Measurements from ENCODE around the gene KIF4A. TPM values are rescaled to one million over a fixed set of nuclear protein-coding genes. Genes with fewer than 3 reads are reported as not detected.
"Not testable (repeated sequence)": the region's sequence is repeated elsewhere in the genome, so short reads cannot be mapped to it uniquely, and the experiment has no call there.

The KIF4A gene
- total and polyA plus RNA-seq, 5 donors from 2014 or later, result 0.34 to 1.2 (median 0.47) TPM

DNA sequence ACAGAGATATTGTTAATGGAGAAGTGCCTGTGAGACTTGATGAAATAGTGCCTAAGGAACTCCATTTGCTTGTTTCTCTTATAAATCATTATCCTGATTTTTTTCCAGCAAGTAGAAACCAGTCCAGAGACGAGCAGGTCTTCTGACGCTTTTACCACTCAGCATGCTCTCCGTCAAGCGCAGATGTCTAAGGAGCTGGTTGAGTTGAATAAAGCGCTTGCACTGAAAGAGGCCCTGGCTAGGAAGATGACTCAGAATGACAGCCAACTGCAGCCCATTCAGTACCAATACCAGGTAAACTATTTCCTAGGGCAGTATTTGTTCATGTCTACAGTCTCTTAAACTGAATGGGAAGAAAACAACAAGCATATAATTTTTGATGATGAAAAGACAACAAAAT, 63.6 kb downstream of the KIF4A start:
- Histone ChIP-seq H3K4me1 (ENCODE audit: control insufficient read depth, insufficient read depth, low read length, poor library complexity, severe bottlenecking) (no peaks in the 10 kb centered on the region), H3K27ac (ENCODE audit: insufficient read depth, low read length, poor library complexity, severe bottlenecking) (no peak overlapping the region), H3K27me3 (ENCODE audit: control insufficient read depth, insufficient read depth, low read length) (no peaks in the 10 kb centered on the region), H3K9me3 (ENCODE audit: control insufficient read depth in 2 of 2, low read length in 2 of 2) (no peaks in the 10 kb centered on the region), H3K4me3 (ENCODE audit: low read depth, low read length) (no peak overlapping the region), H3K36me3 (ENCODE audit: control insufficient read depth, insufficient read depth, low read length) (no peaks in the 10 kb centered on the region)
- ATAC-seq (ENCODE audit: low read depth in 2 of 2) (no peak), DNase-seq (no peak)
- Mint-ChIP-seq H3K27ac (no peak overlapping the region), H3K9me3 (no peaks in the 10 kb centered on the region), H3K4me1 (no peaks in the 10 kb centered on the region), H3K27me3 (no peaks in the 10 kb centered on the region), H3K36me3 (no peaks in the 10 kb centered on the region), H3K4me3 (no peak overlapping the region)

DNA sequence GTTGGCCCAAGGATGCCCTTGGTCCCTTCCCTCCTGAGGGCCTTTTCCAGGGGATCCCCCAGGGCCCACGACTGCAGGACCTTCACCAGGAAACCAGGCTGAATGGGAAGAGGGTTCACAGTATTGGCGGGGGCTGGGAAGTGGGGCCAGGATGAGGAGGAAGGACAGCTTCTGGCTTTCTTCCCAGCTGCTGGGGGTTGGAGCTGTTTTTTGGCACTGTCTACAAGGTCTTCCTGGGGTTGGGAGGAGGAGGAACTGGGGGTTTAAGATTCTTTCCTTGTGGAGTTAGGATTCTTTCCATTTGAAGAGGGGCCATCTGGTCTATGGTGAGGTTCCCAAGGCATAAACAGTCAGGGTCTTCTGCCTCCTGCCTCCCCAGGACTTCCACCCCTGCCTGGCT, 64.8 kb downstream of the KIF4A start:
- ATAC-seq (ENCODE audit: low read depth in 2 of 2), result no peak

DNA sequence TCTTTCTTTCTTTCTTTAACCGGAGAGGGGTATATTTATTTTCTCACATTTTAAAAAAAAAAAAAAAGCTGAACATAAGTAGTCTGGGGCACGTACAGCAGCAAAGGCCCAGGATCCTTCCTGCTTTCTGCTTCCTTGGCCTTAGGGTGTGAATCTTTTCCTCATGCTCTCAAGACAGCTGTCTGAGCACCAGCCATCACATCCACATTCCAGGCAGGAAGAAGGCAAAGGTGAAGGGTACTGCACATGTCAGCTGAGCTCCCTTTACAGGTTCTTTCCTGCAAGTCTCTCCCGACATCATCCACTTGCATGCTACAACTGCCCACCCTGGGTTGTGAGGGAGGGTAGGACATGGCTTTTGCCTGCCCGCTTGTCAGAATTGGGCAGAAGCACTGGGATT, 69.6 kb downstream of the KIF4A start:
- Histone ChIP-seq H3K4me3 (ENCODE audit: low read depth, low read length) (no peak overlapping the region), H3K27me3 (ENCODE audit: control insufficient read depth, insufficient read depth, low read length) (no peaks in the 10 kb centered on the region), H3K4me1 (ENCODE audit: control insufficient read depth, insufficient read depth, low read length, poor library complexity, severe bottlenecking) (no peaks in the 10 kb centered on the region), H3K9me3 (ENCODE audit: control insufficient read depth in 2 of 2, low read length in 2 of 2) (no peaks in the 10 kb centered on the region), H3K36me3 (ENCODE audit: control insufficient read depth, insufficient read depth, low read length) (no peaks in the 10 kb centered on the region), H3K27ac (ENCODE audit: insufficient read depth, low read length, poor library complexity, severe bottlenecking) (no peak overlapping the region)
- DNase-seq, result no peak
- Mint-ChIP-seq H3K4me3 (no peak overlapping the region), H3K36me3 (no peaks in the 10 kb centered on the region), H3K27ac (no peak overlapping the region), H3K27me3 (no peaks in the 10 kb centered on the region), H3K9me3 (no peaks in the 10 kb centered on the region), H3K4me1 (no peaks in the 10 kb centered on the region)
- no peak for ATAC-seq (ENCODE audit: low read depth in 2 of 2)

More for the DNA sequence above, 64.8 kb downstream of the KIF4A start:
- no peak for DNase-seq
- H3K4me3 Mint-ChIP-seq, result no peak overlapping the region
- no peaks in the 10 kb centered on the region for H3K9me3 Mint-ChIP-seq
- Histone ChIP-seq H3K36me3 (ENCODE audit: control insufficient read depth, insufficient read depth, low read length) (no peaks in the 10 kb centered on the region), H3K27me3 (ENCODE audit: control insufficient read depth, insufficient read depth, low read length) (no peaks in the 10 kb centered on the region), H3K27ac (ENCODE audit: insufficient read depth, low read length, poor library complexity, severe bottlenecking) (no peak overlapping the region), H3K4me1 (ENCODE audit: control insufficient read depth, insufficient read depth, low read length, poor library complexity, severe bottlenecking) (no peaks in the 10 kb centered on the region), H3K9me3 (ENCODE audit: control insufficient read depth in 2 of 2, low read length in 2 of 2) (no peaks in the 10 kb centered on the region), H3K4me3 (ENCODE audit: low read depth, low read length) (no peak overlapping the region)
- no peaks in the 10 kb centered on the region for H3K36me3 Mint-ChIP-seq
- H3K4me1 Mint-ChIP-seq, result no peaks in the 10 kb centered on the region
- no peak overlapping the region for H3K27ac Mint-ChIP-seq
- no peaks in the 10 kb centered on the region for H3K27me3 Mint-ChIP-seq

DNA sequence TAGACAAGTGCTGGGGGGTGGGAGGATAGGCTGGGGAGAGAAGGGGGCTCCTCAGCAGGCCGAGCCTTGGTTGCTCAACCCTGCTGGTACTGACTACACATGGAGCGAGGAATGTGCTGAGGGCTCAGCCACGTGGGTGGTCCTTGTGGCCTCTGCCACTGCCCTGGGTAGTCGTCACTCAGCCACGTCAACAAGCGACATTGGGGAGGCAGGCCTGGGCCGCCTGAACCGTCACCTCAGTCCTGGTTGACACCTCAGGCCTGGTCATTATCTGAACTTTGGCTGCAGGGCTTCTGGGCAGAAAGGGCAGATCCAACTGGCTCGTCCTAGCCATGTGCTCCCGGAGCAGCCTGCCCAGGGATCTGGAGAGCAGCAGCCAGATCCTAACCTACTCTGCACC, 70.5 kb downstream of the KIF4A start:
- Mint-ChIP-seq H3K4me1 (no peaks in the 10 kb centered on the region), H3K27ac (no peak overlapping the region), H3K27me3 (no peaks in the 10 kb centered on the region), H3K4me3 (no peak overlapping the region), H3K36me3 (no peaks in the 10 kb centered on the region), H3K9me3 (no peaks in the 10 kb centered on the region)
- no peaks in the 10 kb centered on the region for H3K4me1 ChIP-seq (ENCODE audit: control insufficient read depth, insufficient read depth, low read length, poor library complexity, severe bottlenecking)
- ATAC-seq (ENCODE audit: low read depth in 2 of 2) (no peak), DNase-seq (no peak)
- H3K9me3 ChIP-seq (ENCODE audit: control insufficient read depth in 2 of 2, low read length in 2 of 2), result no peaks in the 10 kb centered on the region
- no peak overlapping the region for H3K4me3 ChIP-seq (ENCODE audit: low read depth, low read length)
- H3K27me3 ChIP-seq (ENCODE audit: control insufficient read depth, insufficient read depth, low read length), result no peaks in the 10 kb centered on the region
- no peak overlapping the region for H3K27ac ChIP-seq (ENCODE audit: insufficient read depth, low read length, poor library complexity, severe bottlenecking)
- no peaks in the 10 kb centered on the region for H3K36me3 ChIP-seq (ENCODE audit: control insufficient read depth, insufficient read depth, low read length)

DNA sequence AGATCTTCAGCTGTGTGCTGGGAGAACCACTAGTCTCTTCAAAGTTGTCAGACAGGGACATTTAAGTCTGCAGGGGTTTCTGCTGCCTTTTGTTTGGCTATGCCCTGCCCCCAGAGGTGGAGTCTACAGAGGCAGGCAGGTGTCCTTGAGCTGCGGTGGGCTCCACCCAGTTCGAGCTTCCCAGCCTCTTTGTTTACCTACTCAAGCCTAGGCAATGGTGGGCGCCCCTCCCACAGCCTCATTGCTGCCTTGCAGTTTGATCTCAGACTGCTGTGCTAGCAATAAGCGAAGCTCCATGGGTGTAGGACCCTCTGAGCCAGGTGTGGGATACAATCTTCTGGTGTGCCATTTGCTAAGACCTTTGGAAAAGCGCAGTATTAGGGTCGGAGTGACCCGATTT, 78.8 kb downstream of the KIF4A start:
- not testable (repeated sequence) for H3K4me3 Mint-ChIP-seq; H3K36me3 Mint-ChIP-seq; H3K36me3 ChIP-seq (ENCODE audit: control insufficient read depth, insufficient read depth, low read length); ATAC-seq (ENCODE audit: low read depth in 2 of 2); H3K27ac Mint-ChIP-seq; DNase-seq; H3K27me3 ChIP-seq (ENCODE audit: control insufficient read depth, insufficient read depth, low read length); H3K4me3 ChIP-seq (ENCODE audit: low read depth, low read length); H3K27ac ChIP-seq (ENCODE audit: insufficient read depth, low read length, poor library complexity, severe bottlenecking); H3K9me3 Mint-ChIP-seq; H3K27me3 Mint-ChIP-seq; H3K4me1 ChIP-seq (ENCODE audit: control insufficient read depth, insufficient read depth, low read length, poor library complexity, severe bottlenecking); H3K9me3 ChIP-seq (ENCODE audit: control insufficient read depth in 2 of 2, low read length in 2 of 2); H3K4me1 Mint-ChIP-seq

DNA sequence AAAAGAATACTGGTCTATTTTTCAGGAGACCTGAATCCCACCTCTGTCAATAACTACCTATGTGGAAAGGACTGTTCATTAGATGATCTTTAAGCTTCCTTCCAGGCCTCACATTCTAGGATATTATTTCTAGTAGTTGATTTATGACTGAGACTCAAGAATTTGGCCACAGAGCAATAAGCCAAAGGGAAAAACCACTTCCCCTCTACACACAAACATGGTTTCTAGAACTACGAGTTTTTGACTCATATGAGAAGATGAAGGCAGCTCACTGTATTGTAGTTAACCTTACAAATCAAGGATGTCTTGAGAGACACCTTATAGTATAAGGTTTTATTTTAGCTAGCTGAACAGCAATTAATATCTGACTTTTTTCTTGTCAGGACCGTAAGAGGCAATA, 96.3 kb downstream of the KIF4A start:
- Histone ChIP-seq H3K36me3 (ENCODE audit: control insufficient read depth, insufficient read depth, low read length) (no peaks in the 10 kb centered on the region), H3K27ac (ENCODE audit: insufficient read depth, low read length, poor library complexity, severe bottlenecking) (no peak overlapping the region), H3K9me3 (ENCODE audit: control insufficient read depth in 2 of 2, low read length in 2 of 2) (no peaks in the 10 kb centered on the region), H3K27me3 (ENCODE audit: control insufficient read depth, insufficient read depth, low read length) (no peaks in the 10 kb centered on the region), H3K4me3 (ENCODE audit: low read depth, low read length) (no peak overlapping the region), H3K4me1 (ENCODE audit: control insufficient read depth, insufficient read depth, low read length, poor library complexity, severe bottlenecking) (no peaks in the 10 kb centered on the region)
- Mint-ChIP-seq H3K4me1 (no peaks in the 10 kb centered on the region), H3K36me3 (no peaks in the 10 kb centered on the region), H3K27ac (no peak overlapping the region), H3K27me3 (no peaks in the 10 kb centered on the region), H3K9me3 (peaks cover 0 to 2% (median 0%) of the 10 kb centered on the region in 7 donors), H3K4me3 (no peak overlapping the region)
- ATAC-seq (ENCODE audit: low read depth in 2 of 2) (no peak), DNase-seq (peak in 1 of 3 donors; percentile 4)

DNA sequence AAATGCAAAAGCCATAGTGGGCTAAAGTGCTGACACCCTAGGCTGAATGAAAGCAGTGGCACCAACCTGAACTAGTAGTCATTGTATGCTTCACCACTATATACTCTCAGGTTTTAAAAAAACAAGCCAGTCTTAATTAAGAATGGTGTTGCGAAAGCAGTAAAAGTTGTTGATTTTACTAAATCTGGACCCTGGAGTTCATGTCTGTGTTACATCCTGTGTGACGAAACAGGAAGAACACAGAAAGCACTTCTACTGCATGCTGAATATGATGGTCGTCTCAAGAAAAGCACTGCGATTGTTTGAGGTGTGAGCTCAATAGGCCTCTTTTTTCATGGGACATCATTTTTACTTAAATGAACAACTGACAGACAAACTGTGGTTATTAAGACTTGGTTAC, 109.0 kb downstream of the KIF4A start:
- Histone ChIP-seq H3K4me3 (ENCODE audit: low read depth, low read length) (peak overlapping the region; percentile 64), H3K27me3 (ENCODE audit: control insufficient read depth, insufficient read depth, low read length) (no peaks in the 10 kb centered on the region), H3K27ac (ENCODE audit: insufficient read depth, low read length, poor library complexity, severe bottlenecking) (peak overlapping the region; percentile 58), H3K4me1 (ENCODE audit: control insufficient read depth, insufficient read depth, low read length, poor library complexity, severe bottlenecking) (peaks cover 4% of the 10 kb centered on the region), H3K36me3 (ENCODE audit: control insufficient read depth, insufficient read depth, low read length) (no peaks in the 10 kb centered on the region), H3K9me3 (ENCODE audit: control insufficient read depth in 2 of 2, low read length in 2 of 2) (no peaks in the 10 kb centered on the region)
- no peaks in the 10 kb centered on the region for H3K36me3 Mint-ChIP-seq
- DNase-seq, result peak in 2 of 3 donors; percentile 57 to 62
- H3K4me1 Mint-ChIP-seq, result peaks cover 0 to 16% (median 8%) of the 10 kb centered on the region in 4 donors
- H3K4me3 Mint-ChIP-seq, result peak overlapping the region; percentile 5 to 80 (median 48)
- no peaks in the 10 kb centered on the region for H3K27me3 Mint-ChIP-seq
- peak; percentile 93 to 97 for ATAC-seq (ENCODE audit: low read depth in 2 of 2)
- no peaks in the 10 kb centered on the region for H3K9me3 Mint-ChIP-seq
- peak overlapping the region; percentile 93 to 96 (median 96) for H3K27ac Mint-ChIP-seq

DNA sequence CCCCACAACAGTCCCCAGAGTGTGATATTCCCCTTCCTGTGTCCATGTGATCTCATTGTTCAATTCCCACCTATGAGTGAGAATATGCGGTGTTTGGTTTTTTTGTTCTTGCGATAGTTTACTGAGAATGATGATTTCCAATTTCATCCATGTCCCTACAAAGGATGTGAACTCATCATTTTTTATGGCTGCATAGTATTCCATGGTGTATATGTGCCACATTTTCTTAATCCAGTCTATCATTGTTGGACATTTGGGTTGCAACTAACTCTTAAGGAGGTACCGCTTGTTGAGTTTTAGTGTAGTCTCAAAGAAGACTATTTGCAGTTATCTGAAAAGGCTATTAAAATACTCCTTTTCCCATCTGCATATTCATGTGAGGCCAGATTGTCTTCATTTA, 110.3 kb downstream of the KIF4A start:
- H3K36me3 Mint-ChIP-seq; H3K4me1 ChIP-seq (ENCODE audit: control insufficient read depth, insufficient read depth, low read length, poor library complexity, severe bottlenecking); H3K4me3 ChIP-seq (ENCODE audit: low read depth, low read length); H3K4me3 Mint-ChIP-seq; H3K36me3 ChIP-seq (ENCODE audit: control insufficient read depth, insufficient read depth, low read length); ATAC-seq (ENCODE audit: low read depth in 2 of 2); DNase-seq; H3K27ac ChIP-seq (ENCODE audit: insufficient read depth, low read length, poor library complexity, severe bottlenecking); H3K27ac Mint-ChIP-seq; H3K9me3 Mint-ChIP-seq; H3K9me3 ChIP-seq (ENCODE audit: control insufficient read depth in 2 of 2, low read length in 2 of 2); H3K27me3 ChIP-seq (ENCODE audit: control insufficient read depth, insufficient read depth, low read length); H3K27me3 Mint-ChIP-seq: not testable (repeated sequence)
- H3K4me1 Mint-ChIP-seq, result peaks cover 0 to 16% (median 8%) of the 10 kb centered on the region in 4 donors
